Panc1 (cell line): ENCODE results near the gene ERF. TPM values are rescaled to one million over a fixed set of nuclear protein-coding genes. Genes with fewer than 3 reads are reported as not detected.

Source experiments
- ATAC-seq: fragments of 200-7000 bp; cut with Tn5 transposase; 2 replicates; pipeline ENCODE4 v1.9.1; 2020; ENCODE audit warnings: mild to moderate bottlenecking, moderate library complexity
- BruUV-seq: library from RNA; stranded (reverse); fragments of 400-500 nt; replicated peaks from 2 replicates; lab custom pipeline; 2021; lab: Mats Ljungman, UMichigan
- CTCF ChIA-PET: fragments of 300-600 bp; sonication (Branson Sonifier 250); formaldehyde crosslinking; loops from one replicate; lab custom pipeline; 2022; ENCODE audit warnings: antibody characterized with exemption; lab: Charles Lee
- POLR2A ChIA-PET: fragments of 300-600 bp; sonication (Branson Sonifier 250); formaldehyde crosslinking; loops from one replicate; lab custom pipeline; 2022; ENCODE audit warnings: antibody characterized with exemption; lab: Charles Lee
- DNase-seq: peaks from one replicate; pipeline ENCODE4 v3.0.0-alpha.2; 2010; ENCODE audit warnings: low read depth, low spot score
- H3K27ac ChIP-seq: 2 replicates; pipeline ENCODE4 v1.5.1; 2011; ENCODE audit warnings: mild to moderate bottlenecking, low read length, inconsistent platforms
- H3K27me3 ChIP-seq: fragments of 200-500 bp; sonication (Bioruptor generic); 2 replicates; pipeline ENCODE4 v1.6.0; 2014; ENCODE audit warnings: low read length, inconsistent platforms; ENCODE audit not compliant: control insufficient read depth, insufficient read depth
- H3K36me3 ChIP-seq: fragments of 200-500 bp; sonication (Bioruptor generic); 2 replicates; pipeline ENCODE4 v1.5.1; 2014; ENCODE audit warnings: inconsistent platforms, mild to moderate bottlenecking, low read length, moderate library complexity; ENCODE audit not compliant: control insufficient read depth, insufficient read depth
- H3K4me1 ChIP-seq: 2 replicates; pipeline ENCODE4 v1.5.1; 2011; ENCODE audit warnings: inconsistent platforms, mild to moderate bottlenecking, low read length, moderate library complexity; ENCODE audit not compliant: control insufficient read depth, insufficient read depth
- H3K4me3 ChIP-seq, 2 experiments: 2 replicates each; pipeline ENCODE4 v1.5.1; 2011 to 2012; ENCODE audit warnings: low read depth in 2 of 2, low read length in 2 of 2, mild to moderate bottlenecking in 2 of 2, inconsistent platforms in 1 of 2, moderate library complexity in 1 of 2
- H3K9me3 ChIP-seq: fragments of 200-500 bp; sonication (Bioruptor generic); 2 replicates; pipeline ENCODE4 v1.5.1; 2014; ENCODE audit warnings: low read depth, mild to moderate bottlenecking, inconsistent platforms, low read length, moderate library complexity; ENCODE audit not compliant: control insufficient read depth, insufficient read depth
- CTCF ChIP-seq: fragments of 450-650 bp; IDR thresholded peaks from 2 replicates; pipeline ENCODE4 v1.5.1; 2017; ENCODE audit warnings: mild to moderate bottlenecking
- POLR2AphosphoS5 ChIP-seq: IDR thresholded peaks from 2 replicates; pipeline ENCODE4 v1.6.1; 2012; ENCODE audit warnings: mild to moderate bottlenecking, low read depth, low read length, moderate library complexity
- SIN3A ChIP-seq: IDR thresholded peaks from 2 replicates; pipeline ENCODE4 v1.6.1; 2012; ENCODE audit warnings: low read depth, mild to moderate bottlenecking, low read length, moderate library complexity, borderline replicate concordance; ENCODE audit not compliant: insufficient read depth
- TCF7L2 ChIP-seq: IDR thresholded peaks from 2 replicates; pipeline ENCODE4 v1.6.1; 2011; ENCODE audit warnings: mild to moderate bottlenecking, low read depth, low read length, inconsistent platforms
- in situ Hi-C: cut with HindIII; loops from 2 replicates; pipeline ENCODE4 v1.10.0; 2016; ENCODE audit warnings: low sequenced_read_pairs, low pct_unique_long_range_greater_than_20kb
- intact Hi-C: fragments of 100-400 bp; cut with micrococcal nuclease; formaldehyde crosslinking; loops from one replicate; pipeline ENCODE4 v1.10.0; 2022; ENCODE audit not compliant: unreplicated experiment
- total RNA-seq: library from RNA; stranded (reverse); gene quantifications from one replicate; pipeline ENCODE4 v1.2.1, GENCODE V29; 2021; ENCODE audit not compliant: unreplicated experiment
- TF ChIP-seq, protein P1 (sequence below), 2 experiments: IDR thresholded peaks; 2 replicates each; pipeline ENCODE4 v1.6.1; 2011 to 2012; ENCODE audit warnings: low read depth in 2 of 2, control low read depth in 1 of 2, low read length in 1 of 2, mild to moderate bottlenecking in 1 of 2, moderate library complexity in 1 of 2; ENCODE audit not compliant: insufficient read depth in 1 of 2

Gene ERF
- total RNA-seq, 1 experiment from 2014 or later, result 85.7 TPM

- Histone ChIP-seq H3K27ac (no peak overlapping the region), H3K27me3 (no peaks in the 10 kb centered on the region), H3K9me3 (no peaks in the 10 kb centered on the region), H3K4me1 (peaks cover 7% of the 10 kb centered on the region; the same call in 1 of the 2 replicates), H3K4me3 (no peak overlapping the region), H3K36me3 (0 out of 2 replicates have a peak, but pooled peaks cover 5% of the 10 kb centered on the region)
- DNase-seq (no peak), ATAC-seq (no peak)
- intact Hi-C loops, result no loop called here
- ChIA-PET POLR2A (no interaction called here), CTCF (no interaction called here)
- BruUV-seq, result no TSS peak
- in situ Hi-C loops, result no loop called here
- TF ChIP-seq POLR2AphosphoS5 (no peak), TCF7L2 (no peak), SIN3A (no peak), CTCF (no peak)
- TF ChIP-seq, protein P1, sequence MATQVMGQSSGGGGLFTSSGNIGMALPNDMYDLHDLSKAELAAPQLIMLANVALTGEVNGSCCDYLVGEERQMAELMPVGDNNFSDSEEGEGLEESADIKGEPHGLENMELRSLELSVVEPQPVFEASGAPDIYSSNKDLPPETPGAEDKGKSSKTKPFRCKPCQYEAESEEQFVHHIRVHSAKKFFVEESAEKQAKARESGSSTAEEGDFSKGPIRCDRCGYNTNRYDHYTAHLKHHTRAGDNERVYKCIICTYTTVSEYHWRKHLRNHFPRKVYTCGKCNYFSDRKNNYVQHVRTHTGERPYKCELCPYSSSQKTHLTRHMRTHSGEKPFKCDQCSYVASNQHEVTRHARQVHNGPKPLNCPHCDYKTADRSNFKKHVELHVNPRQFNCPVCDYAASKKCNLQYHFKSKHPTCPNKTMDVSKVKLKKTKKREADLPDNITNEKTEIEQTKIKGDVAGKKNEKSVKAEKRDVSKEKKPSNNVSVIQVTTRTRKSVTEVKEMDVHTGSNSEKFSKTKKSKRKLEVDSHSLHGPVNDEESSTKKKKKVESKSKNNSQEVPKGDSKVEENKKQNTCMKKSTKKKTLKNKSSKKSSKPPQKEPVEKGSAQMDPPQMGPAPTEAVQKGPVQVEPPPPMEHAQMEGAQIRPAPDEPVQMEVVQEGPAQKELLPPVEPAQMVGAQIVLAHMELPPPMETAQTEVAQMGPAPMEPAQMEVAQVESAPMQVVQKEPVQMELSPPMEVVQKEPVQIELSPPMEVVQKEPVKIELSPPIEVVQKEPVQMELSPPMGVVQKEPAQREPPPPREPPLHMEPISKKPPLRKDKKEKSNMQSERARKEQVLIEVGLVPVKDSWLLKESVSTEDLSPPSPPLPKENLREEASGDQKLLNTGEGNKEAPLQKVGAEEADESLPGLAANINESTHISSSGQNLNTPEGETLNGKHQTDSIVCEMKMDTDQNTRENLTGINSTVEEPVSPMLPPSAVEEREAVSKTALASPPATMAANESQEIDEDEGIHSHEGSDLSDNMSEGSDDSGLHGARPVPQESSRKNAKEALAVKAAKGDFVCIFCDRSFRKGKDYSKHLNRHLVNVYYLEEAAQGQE (IDR thresholded peaks at IDR 0.05; ENCODE audit: insufficient read depth in 1 of 2, low read depth in 2 of 2, low read length in 1 of 2), result no peak
These were observed 20.6 kb downstream of the ERF start for GRCh38 chr19:42234364-42234763.

- Histone ChIP-seq H3K4me1 (peaks cover 8% of the 10 kb centered on the region; the same call in 1 of the 2 replicates), H3K27ac (no peak overlapping the region), H3K27me3 (no peaks in the 10 kb centered on the region), H3K9me3 (no peaks in the 10 kb centered on the region), H3K36me3 (0 out of 2 replicates have a peak, but pooled peaks cover 5% of the 10 kb centered on the region), H3K4me3 (no peak overlapping the region)
- BruUV-seq, result no TSS peak
- no peak for DNase-seq
- intact Hi-C loops, result no loop called here
- TF ChIP-seq POLR2AphosphoS5 (no peak), CTCF (no peak), SIN3A (no peak), TCF7L2 (no peak)
- TF ChIP-seq, protein P1 (IDR thresholded peaks at IDR 0.05; ENCODE audit: insufficient read depth in 1 of 2, low read depth in 2 of 2, low read length in 1 of 2), result no peak
- POLR2A ChIA-PET, result no interaction called here
- in situ Hi-C loops, result no loop called here
- ATAC-seq, result no peak
- CTCF ChIA-PET, result interaction anchor here (0.6 kb wide), 1 partner anchor 119 kb away, joined by 4 read pairs; no protein-coding TSS in a partner anchor
These were observed 21.1 kb downstream of the ERF start for GRCh38 chr19:42233678-42234292.
